Lower leg skin (tissue), 3 donors: Measurements from ENCODE around the gene CFAP74.

ENCODE experiments used
- POLR2A ChIP-seq, 2 donors: fragments of 450-650 bp; IDR thresholded peaks; one replicate each; pipeline ENCODE4 v1.6.1; 2016 to 2017; ENCODE audit warnings: antibody characterized with exemption in 2 of 2, mild to moderate bottlenecking in 1 of 2, moderate library complexity in 1 of 2
- TF ChIP-seq, protein P1 (sequence below), 3 donors: fragments of 450-650 bp; IDR thresholded peaks; one replicate each; pipeline ENCODE4 v1.5.1; 2016; ENCODE audit warnings: antibody characterized with exemption in 3 of 3, mild to moderate bottlenecking in 3 of 3, moderate library complexity in 2 of 3

DNA sequence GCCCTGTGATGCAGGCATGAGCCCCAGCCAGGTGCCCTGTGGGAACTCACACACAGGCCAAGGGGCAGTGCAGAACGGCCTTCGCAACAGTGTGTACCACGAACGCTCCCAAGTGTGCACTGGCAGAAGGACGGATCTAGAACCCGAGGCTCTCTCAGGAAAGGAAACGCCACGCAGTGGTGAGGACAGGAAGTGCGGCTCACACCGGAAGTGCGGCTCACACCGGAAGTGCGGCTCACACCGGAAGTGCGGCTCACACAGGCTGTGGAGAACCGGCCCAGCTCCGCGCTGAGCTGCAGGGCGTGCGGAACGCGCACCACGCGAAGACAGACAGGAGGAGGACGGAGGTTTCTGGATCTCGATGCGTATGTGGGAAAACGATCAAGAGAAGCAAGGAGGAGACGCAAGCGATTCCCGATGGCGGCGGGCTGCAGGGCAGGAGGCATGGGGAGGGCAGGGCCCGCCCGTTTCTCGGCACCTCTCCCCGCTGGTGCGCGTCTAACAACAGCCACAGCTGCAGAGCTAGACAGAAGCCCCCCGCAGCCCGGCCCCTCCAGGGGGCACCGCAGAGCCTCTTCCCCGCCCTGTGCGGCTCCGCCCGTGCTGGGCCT, 48.6 kb downstream of the CFAP74 start:
- TF ChIP-seq, protein P1, sequence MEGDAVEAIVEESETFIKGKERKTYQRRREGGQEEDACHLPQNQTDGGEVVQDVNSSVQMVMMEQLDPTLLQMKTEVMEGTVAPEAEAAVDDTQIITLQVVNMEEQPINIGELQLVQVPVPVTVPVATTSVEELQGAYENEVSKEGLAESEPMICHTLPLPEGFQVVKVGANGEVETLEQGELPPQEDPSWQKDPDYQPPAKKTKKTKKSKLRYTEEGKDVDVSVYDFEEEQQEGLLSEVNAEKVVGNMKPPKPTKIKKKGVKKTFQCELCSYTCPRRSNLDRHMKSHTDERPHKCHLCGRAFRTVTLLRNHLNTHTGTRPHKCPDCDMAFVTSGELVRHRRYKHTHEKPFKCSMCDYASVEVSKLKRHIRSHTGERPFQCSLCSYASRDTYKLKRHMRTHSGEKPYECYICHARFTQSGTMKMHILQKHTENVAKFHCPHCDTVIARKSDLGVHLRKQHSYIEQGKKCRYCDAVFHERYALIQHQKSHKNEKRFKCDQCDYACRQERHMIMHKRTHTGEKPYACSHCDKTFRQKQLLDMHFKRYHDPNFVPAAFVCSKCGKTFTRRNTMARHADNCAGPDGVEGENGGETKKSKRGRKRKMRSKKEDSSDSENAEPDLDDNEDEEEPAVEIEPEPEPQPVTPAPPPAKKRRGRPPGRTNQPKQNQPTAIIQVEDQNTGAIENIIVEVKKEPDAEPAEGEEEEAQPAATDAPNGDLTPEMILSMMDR (IDR thresholded peaks at IDR 0.05) = no peak
- no peak for TF ChIP-seq POLR2A (IDR thresholded peaks at IDR 0.05)
